ENCODE measurements around the gene TTLL9. TPM values are rescaled to one million over a fixed set of nuclear protein-coding genes. Genes with fewer than 3 reads are reported as not detected.

TTLL9 gene
- polyA plus RNA-seq, 1 donor (not counting 4 experiments of a cell fraction or from before 2014, with no cell fraction given): not detected

DNA sequence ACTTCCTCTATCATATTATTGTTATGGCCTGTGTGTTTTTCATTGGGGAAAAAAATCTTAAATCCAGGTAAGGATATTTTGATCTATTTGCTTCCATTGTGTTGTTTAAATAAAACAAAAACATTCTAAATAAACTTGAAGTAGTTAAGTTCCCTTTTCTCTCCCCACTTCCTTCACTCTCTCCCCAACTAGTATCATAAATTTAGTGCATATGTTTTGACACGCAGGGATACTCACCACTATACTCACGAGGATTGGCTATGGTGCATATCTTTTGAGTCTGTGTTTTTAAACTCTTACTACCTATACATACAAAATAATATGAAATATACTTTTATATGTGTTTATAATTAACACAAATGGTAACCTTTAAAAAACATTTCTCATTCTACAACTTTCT, 5.2 kb downstream of the TTLL9 start:
- Histone ChIP-seq H3K4me1 (ENCODE audit: control insufficient read depth, extremely low read depth, insufficient read depth, low read length) (peaks cover 4% of the 10 kb centered on the region), H3K4me3 (ENCODE audit: control insufficient read depth in 2 of 3, extremely low read depth in 1 of 3, insufficient read depth in 2 of 3, low read depth in 1 of 3, low read length in 3 of 3) (no peak overlapping the region), H3K36me3 (ENCODE audit: control insufficient read depth in 2 of 2, extremely low read depth in 1 of 2, insufficient read depth in 2 of 2, low read length in 2 of 2) (no peaks in the 10 kb centered on the region), H3K79me2 (ENCODE audit: control insufficient read depth, insufficient read depth, low read length) (no peaks in the 10 kb centered on the region), H3K4me2 (ENCODE audit: control insufficient read depth, extremely low read depth, insufficient read depth, low read depth, low read length) (no peak overlapping the region), H3K9ac (ENCODE audit: control insufficient read depth, extremely low read depth, insufficient read depth, low read length) (no peak overlapping the region), H2AFZ (ENCODE audit: control insufficient read depth, low read length) (no peak overlapping the region), H3K9me1 (ENCODE audit: control insufficient read depth, extremely low read depth, insufficient read depth, low read length) (no peaks in the 10 kb centered on the region), H3K27ac (ENCODE audit: control insufficient read depth, insufficient read depth, low read length) (no peak overlapping the region), H3K27me3 (ENCODE audit: control insufficient read depth, extremely low read depth, insufficient read depth, low read length) (peaks cover 18% of the 10 kb centered on the region), H4K20me1 (ENCODE audit: control insufficient read depth, extremely low read depth, insufficient read depth, low read length) (no peaks in the 10 kb centered on the region), H3K9me3 (ENCODE audit: control insufficient read depth, low read depth, low read length) (no peaks in the 10 kb centered on the region)
- dilution Hi-C loops (cut with MboI; ENCODE audit: extremely low pct_ligation_motif_present, low sequenced_read_pairs): no loop called here
- TF ChIP-seq EZH2 (IDR thresholded peaks at IDR 0.05; ENCODE audit: low read length): no peak
- TF ChIP-seq, protein P1, sequence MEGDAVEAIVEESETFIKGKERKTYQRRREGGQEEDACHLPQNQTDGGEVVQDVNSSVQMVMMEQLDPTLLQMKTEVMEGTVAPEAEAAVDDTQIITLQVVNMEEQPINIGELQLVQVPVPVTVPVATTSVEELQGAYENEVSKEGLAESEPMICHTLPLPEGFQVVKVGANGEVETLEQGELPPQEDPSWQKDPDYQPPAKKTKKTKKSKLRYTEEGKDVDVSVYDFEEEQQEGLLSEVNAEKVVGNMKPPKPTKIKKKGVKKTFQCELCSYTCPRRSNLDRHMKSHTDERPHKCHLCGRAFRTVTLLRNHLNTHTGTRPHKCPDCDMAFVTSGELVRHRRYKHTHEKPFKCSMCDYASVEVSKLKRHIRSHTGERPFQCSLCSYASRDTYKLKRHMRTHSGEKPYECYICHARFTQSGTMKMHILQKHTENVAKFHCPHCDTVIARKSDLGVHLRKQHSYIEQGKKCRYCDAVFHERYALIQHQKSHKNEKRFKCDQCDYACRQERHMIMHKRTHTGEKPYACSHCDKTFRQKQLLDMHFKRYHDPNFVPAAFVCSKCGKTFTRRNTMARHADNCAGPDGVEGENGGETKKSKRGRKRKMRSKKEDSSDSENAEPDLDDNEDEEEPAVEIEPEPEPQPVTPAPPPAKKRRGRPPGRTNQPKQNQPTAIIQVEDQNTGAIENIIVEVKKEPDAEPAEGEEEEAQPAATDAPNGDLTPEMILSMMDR (optimal IDR thresholded peaks at IDR 0.05 in 1 of 3, IDR thresholded peaks at IDR 0.05 in 1 of 3, conservative IDR thresholded peaks at IDR 0.05 in 1 of 3; ENCODE audit: extremely low read depth in 1 of 3, insufficient read depth in 2 of 3, low read length in 3 of 3): no peak
- DNase-seq (ENCODE audit: low read depth, low spot score) (no peak), FAIRE-seq (no peak)

DNA sequence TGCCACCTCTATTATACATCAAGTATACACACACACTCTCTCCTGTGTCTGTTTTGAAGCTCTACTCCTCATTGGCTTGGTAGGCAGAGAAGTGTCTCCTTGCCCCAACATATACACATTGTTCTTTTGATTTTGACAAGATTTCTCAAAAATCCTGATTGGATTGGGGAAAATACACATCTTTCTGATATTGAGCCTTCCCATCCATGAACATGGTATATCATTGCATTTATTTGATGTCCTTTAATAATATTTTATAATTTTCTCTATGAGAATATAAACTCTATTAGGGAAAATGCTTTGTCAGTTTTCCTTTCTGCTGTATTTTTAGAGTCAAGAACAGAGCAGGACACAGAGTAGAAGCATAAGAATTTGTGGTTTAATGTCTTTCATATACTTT, 7.2 kb downstream of the TTLL9 start:
- dilution Hi-C loops (cut with MboI; ENCODE audit: extremely low pct_ligation_motif_present, low sequenced_read_pairs): no loop called here
- no peak for FAIRE-seq
- Histone ChIP-seq H3K27me3 (ENCODE audit: control insufficient read depth, extremely low read depth, insufficient read depth, low read length) (peaks cover 4% of the 10 kb centered on the region), H3K4me3 (ENCODE audit: control insufficient read depth in 2 of 3, extremely low read depth in 1 of 3, insufficient read depth in 2 of 3, low read depth in 1 of 3, low read length in 3 of 3) (no peak overlapping the region), H3K4me1 (ENCODE audit: control insufficient read depth, extremely low read depth, insufficient read depth, low read length) (peaks cover 4% of the 10 kb centered on the region), H3K9ac (ENCODE audit: control insufficient read depth, extremely low read depth, insufficient read depth, low read length) (no peak overlapping the region), H4K20me1 (ENCODE audit: control insufficient read depth, extremely low read depth, insufficient read depth, low read length) (no peaks in the 10 kb centered on the region), H3K4me2 (ENCODE audit: control insufficient read depth, extremely low read depth, insufficient read depth, low read depth, low read length) (no peak overlapping the region), H3K36me3 (ENCODE audit: control insufficient read depth in 2 of 2, extremely low read depth in 1 of 2, insufficient read depth in 2 of 2, low read length in 2 of 2) (no peaks in the 10 kb centered on the region), H2AFZ (ENCODE audit: control insufficient read depth, low read length) (no peak overlapping the region), H3K27ac (ENCODE audit: control insufficient read depth, insufficient read depth, low read length) (no peak overlapping the region), H3K9me1 (ENCODE audit: control insufficient read depth, extremely low read depth, insufficient read depth, low read length) (no peaks in the 10 kb centered on the region), H3K79me2 (ENCODE audit: control insufficient read depth, insufficient read depth, low read length) (no peaks in the 10 kb centered on the region), H3K9me3 (ENCODE audit: control insufficient read depth, low read depth, low read length) (no peaks in the 10 kb centered on the region)
- no peak for DNase-seq (ENCODE audit: low read depth, low spot score)
- TF ChIP-seq, protein P1 (optimal IDR thresholded peaks at IDR 0.05 in 1 of 3, IDR thresholded peaks at IDR 0.05 in 1 of 3, conservative IDR thresholded peaks at IDR 0.05 in 1 of 3; ENCODE audit: extremely low read depth in 1 of 3, insufficient read depth in 2 of 3, low read length in 3 of 3): no peak
- no peak for TF ChIP-seq EZH2 (IDR thresholded peaks at IDR 0.05; ENCODE audit: low read length)
